ENCODE results near the gene ADAMTS2. TPM values are rescaled to one million over a fixed set of nuclear protein-coding genes. Genes with fewer than 3 reads are reported as not detected.

Gene ADAMTS2
- 61.1 TPM for total RNA-seq

DNA sequence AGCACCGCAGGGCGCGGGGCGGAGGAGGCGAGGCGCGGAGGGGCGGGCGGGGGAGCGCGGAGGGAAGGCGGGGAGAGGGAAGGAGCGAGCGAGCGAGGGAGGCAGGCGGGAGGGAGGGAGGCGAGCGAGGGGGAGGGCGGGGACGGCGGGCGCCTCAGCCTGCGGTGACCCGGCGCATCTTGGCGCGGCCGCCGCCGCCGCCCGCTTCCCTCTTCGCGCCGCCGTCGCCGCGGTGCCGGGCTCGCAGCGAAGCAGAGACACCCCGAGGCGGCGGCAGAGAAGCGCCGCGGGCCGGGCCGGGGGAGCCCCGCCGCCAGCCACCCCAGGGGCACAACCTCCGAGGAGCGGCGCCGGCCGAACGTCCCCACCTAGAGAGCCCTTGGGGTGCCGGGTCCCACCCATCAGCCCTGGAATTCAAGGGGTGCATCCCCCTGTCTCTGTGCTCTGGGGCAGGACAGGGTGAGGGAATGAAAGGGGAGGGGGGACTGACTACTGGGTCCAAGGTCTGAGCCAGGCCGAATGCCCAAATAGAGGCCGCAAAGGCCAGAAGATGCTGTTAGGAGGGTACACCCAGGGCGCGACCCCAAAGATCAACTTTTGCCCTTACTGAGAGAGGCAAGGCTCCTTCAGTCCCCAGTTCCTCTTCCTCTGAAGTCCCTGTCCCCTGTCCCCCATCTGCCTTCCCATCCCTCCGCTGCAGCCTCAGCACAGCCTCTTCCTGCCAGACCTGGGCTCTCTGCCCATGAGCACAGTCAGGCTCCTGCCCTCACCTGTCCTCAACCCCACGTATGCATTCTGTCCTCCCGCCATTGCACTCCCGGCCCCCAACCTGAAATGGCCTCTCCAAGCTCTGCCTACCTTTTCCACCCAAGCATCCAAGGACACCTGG, at the start of gene ADAMTS2:
Gene ADAMTS2, minus strand, starts transcription at position 29 of the 889 bp plus-strand sequence. CDS start 133 bp downstream, outside the sequence.
- peak; percentile 79 for DNase-seq

DNA sequence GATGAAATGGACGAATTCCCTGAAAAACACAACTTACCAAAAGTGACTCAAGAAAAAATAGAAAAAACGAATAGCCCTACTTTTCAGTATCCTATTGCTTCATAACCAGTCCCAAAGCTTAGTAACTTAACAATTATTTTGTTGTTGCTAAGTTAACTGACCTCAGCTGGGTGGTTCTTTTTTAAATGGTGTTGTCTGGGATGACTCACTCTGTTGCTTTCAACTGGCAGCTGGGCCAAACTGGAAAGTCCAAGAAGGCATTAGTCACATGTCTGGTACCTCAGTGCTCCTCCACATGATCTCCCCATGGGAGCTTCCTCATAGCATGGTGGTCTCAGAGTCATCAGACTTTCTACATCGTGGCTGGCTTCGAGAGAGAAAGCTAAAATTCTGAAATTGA, 47.8 kb upstream of the ADAMTS2 start:
- no peak for DNase-seq

DNA sequence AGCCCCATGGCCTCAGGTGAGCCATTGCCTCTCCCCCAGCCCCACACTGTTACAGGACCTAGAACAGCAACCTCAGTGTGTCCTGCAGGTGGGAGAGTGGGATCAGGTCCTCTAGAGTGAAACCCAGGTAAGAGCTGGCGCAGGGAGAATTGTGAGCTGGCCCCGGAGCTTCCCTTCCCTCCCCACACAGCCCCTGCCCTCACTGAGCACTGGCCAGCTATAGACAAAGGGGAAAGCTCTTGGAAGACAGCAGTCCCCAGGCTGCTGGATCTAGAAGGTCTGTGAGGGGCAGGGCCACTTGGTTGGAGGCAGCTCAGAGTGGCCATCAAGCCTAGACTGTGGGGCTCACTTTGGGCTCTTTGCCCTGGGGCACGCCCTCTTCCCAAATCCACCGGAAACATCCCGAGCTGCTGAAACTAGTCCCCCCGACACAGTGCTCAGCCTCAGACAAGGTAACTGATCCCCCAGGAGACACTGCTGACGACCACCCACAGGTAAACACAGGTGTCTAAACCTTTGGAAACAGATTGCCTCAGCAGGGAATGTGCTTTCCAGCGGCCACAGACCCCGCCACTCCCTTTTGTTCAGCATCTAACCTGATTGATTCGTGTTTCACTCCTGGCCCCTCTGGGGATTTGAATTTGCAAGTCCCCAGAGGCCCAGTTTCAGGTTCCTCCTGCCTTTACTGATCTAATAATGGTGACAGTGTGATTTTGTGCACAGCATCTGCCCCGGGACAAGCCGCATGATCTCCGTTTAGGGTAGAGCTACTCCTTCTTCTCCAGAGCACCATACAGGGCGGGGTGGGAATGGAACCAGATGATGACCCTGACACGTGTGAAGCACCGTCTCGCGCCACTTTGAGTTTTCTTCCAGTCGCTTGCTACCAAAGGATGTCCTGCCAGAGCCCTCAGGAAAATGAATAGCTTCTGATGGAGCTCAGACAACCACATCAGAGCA, 42.2 kb upstream of the ADAMTS2 start:
- no peak for DNase-seq

DNA sequence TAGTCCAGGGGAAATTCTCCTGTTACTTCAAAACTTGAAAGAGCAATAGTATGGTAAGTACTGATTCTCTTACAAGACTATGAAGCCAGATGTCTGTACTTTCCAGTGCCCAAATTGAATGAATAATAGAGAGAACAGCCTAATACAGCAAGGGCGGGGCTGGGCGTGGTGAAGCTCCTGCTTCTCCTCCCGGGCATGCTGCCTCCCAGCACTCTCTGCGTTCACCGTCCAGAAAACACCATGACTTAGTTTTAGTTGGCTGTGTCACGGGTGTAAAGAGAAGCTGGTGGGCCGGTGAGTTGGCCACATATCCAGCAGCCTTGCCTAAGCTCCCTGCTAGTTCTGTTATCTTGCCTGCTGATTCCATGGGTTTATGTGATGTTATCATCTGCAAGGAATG, 40.7 kb upstream of the ADAMTS2 start:
- DNase-seq: no peak

DNA sequence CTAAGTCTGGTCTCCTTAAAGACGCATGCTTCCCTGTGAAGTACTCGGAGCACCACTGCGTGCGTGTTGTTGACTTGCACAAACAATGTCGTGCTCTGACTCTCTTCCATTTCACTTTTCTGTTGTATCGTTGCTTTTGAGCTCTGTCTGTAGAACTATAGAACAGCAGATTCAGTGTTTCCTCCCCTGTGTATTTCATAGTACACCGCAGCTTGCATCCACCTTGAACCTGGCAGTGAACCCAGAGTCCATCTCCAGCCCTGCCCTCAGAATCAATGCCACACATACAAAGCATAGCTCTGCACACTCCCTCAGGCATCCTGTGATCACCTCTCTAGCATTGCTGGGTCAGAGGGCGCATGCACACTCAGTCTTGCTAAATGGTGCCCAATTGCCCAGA, 37.2 kb upstream of the ADAMTS2 start:
- DNase-seq: no peak

DNA sequence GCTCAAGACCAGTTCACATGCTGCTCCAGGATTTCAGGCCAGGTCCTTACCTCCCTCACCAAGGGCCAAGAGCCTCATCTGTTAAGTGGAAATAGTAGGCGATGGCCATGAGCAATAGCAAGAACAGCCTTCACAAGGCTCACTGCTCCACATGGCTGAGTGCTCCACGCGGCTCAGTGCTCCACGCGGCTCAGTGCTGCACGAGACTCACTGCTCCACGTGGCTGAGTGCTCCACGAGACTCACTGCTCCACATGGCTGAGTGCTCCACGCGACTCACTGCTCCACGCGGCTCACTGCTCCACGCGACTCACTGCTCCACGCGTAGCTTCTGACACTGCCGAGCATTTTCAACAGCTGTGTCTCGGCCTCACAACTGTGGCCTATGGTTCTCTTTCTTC, 36.4 kb upstream of the ADAMTS2 start:
- DNase-seq: no peak

DNA sequence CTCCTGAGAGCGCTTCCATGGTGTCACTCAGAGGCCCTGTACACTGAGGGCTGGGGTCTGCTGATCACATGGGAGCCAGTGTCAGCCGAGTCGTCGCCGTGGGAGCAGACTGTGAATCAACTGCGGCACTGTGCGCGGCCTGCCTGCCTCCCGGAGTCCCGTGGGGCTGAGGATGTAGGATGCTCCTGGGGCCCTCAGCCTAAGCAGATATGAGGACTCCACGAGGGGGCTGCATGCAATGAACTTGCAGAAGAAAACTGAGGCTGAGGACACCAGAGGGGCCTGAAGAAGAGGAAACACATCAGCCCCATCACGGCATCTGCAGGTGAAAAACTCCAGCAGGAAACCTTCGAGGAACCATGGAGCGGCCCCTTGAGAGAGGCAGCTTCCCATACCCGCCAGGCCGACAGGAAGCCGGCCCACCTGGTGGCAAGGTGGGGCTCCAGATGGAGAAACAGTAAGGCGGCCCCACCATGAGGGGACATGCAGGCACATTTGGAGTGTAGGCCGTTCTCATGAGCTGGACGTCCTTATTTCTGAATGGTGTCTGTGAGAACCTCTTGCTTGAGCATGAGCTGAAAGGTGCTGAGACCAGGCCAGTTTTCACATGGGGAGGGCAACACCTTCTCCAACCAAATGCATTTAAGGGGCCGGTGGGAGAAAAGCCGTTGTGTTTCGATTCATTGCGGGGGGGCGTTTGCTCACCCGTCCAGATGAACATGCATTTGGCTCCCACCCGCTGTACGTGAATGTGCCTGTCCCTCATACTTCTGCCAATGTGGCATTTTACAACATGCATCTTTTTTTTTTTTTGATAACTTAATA, 35.2 kb upstream of the ADAMTS2 start:
- DNase-seq: no peak

DNA sequence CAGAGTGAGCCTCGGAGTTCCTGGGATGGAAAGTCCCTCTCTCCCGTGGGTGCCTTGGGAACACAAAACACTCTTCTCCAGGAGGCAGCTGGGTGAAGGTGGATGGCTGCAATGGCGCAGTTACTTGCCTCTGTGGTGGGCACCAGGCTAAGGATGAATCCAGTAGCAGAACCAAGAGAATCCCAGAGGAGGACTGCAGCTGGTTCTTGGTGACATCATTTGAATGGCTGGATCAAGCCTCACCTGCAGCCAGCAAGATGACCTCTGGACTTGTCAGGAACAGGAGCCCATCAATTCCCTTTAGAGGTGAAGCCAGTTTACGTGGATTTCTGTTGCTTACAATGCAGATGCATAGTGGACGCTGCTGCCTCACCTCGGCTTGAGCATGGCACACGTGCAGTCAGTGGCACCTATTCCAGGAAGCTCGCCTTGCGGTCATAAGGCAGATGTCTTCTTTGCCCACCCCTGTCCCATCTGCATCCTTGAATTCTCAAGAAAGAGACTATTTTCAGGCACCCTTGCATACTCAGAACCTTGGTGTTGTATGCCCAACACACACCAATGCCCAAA, 34.1 kb upstream of the ADAMTS2 start:
- no peak for DNase-seq

DNA sequence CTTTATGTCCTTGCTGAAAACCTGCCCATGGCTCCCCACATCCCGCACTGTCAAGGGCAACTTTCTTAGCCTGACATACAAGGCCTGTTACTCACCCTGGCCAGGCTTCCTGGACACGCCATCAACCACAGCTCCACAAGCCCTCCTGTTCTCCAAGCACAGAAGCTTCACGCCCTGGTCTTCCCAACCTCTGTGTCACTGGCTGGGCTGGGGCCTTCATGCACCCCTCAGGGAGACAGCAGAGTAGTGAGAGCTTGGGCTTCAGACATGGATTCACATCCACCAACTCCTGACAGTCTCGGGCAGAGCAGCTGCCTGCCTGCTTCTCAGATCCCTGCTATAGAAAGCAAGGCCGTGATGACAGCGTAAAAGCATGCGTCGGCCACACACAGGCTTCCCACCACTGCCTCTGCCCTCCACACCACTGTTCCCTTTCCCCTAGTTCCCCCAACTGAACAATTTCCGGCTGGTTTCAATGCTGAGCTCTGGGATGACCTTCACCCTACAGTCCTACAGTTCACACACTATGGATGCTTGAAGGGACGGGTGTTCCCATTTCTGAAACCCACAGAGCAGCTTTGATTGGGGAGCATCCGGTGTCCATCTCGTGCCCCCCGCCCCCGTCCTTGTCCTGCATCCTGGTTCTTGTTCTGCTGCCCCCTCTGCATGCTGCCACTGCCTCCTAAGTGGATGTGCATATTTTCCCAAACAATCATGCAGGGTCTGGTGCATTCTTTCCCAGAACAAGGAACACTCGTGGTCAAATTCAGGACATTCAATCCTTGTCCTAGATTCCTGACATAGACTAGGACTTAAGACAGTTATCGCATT, 33.4 kb upstream of the ADAMTS2 start:
- DNase-seq: peak; percentile 70

DNA sequence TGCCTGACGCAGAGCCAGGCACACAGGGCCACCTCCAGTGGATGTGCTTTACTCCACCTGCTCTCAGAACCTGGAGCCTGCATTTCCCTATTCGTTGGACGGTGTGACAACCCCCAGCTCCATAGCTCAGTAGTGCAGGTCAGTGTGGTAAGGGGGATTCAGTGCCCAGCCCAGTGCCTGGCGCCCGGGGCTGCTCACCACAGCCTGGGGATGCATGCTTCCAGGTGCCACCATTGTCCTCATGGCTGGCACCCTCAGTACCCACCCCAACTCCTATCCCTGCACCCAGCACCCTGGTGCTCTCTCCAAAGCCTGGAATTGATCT, 32.8 kb upstream of the ADAMTS2 start:
- DNase-seq: no peak

DNA sequence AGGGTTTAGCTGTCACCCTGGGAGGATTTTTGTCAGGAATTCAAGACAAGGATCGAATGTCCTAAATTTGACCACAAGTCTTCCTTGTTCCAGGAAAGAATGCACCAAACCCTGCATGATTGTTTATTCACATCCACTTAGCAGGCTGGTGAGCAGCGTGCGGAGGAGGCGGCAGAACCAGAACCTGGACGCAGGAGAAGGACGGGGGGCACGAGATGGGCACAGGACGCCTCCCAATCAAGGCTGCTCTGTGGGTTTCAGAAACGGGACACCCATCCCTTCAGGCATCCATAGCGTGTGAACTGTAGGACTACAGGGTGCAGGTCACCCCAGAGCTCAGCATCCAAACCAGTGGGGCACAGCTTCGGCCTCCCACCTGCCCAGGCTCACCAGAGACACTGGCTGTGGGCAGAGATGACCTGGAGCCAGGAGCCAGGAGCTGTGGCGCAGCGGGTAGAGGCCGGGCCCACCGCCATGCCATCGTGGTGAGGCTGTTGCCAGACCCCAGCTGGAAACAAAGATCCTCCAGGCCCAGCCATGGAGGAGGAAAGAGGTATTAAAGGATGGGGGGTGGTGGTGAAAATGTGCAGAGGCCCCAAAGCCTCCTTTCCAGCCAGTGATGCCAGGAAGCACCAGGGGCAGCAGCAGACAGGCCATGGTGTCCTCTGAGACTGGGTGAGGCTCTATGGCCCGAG, 32.3 kb upstream of the ADAMTS2 start:
- no peak for DNase-seq

DNA sequence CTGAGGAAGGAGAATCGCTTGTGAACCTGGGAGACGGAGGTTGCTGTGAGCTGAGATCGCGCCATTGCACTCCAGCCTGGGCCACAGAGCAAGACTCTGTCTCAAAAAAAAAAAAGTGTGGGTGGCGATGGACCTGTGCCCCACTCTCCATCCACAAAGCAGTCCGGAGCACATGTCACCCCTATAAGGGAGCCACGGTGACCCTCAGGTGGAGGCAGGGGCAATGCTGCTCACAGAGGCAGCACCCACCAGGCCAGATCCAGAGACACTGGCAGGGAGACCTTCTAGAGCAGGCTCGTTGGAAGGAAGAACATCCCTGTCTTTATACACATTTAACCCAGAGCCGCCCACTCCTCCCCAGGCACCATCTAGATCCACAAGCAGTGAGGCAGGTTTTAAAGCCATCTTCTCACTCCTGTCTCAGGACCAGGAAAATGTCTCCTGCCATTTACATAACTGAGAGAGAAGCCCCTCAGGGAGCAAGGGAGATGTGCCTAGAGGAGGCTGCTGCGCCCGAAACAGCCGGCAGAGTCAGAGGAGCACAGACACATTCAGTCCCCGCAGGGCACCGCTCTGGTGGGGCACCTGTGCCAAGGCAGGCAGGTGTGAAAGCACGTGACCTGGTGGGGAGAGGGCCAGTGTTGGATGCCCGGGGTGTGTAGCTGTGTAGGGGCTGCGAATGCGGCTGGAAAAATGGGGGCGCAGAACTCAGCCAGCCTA, 31.6 kb upstream of the ADAMTS2 start:
- DNase-seq: no peak

DNA sequence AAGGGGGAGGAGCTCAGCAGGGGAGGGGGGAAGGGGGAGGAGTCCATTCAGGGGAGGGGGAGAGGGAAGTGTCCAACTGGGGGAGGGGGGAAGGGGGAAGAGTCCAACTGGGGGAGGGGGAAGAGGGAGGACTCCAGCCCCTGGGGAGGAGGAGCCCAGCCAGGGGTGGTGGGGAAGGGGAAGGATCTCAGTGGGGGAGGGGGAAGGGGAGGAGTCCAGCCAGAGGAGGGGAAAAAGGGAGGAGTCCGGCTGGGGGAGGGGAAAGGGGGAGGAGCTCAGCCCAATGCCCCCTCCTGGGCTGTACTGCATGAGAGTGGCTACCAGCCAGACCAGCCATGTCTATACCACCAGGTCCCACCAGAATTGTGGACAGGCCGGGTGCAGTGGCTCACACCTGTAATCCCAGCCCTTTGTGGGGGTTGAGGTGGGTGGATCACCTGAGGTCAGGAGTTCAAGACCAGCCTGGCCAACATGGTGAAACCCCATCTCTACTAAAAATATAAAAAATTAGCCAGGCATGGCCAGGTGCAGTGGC, 30.6 kb upstream of the ADAMTS2 start:
- no peak for DNase-seq

DNA sequence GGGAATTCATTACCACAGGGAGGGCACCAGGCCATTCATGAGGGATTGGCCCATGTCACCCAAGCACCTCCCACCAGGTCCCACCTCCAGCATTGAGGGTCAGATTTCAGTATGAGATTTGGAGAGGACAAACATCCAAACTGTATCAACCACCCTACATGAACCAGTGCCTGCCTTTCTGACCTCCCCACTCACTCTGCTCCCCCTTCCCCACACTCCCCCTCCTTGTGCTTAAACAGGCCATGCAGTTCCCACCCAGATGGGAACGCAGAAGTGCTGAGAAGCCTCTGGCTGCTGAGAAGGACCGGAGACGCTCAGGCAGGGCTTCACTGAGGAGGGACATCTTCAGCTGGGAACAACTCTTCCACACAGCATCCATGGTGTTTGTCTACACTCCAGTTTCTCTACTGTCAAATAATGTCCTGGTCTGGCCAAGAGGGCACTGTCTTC, 30.0 kb upstream of the ADAMTS2 start:
- DNase-seq: no peak

DNA sequence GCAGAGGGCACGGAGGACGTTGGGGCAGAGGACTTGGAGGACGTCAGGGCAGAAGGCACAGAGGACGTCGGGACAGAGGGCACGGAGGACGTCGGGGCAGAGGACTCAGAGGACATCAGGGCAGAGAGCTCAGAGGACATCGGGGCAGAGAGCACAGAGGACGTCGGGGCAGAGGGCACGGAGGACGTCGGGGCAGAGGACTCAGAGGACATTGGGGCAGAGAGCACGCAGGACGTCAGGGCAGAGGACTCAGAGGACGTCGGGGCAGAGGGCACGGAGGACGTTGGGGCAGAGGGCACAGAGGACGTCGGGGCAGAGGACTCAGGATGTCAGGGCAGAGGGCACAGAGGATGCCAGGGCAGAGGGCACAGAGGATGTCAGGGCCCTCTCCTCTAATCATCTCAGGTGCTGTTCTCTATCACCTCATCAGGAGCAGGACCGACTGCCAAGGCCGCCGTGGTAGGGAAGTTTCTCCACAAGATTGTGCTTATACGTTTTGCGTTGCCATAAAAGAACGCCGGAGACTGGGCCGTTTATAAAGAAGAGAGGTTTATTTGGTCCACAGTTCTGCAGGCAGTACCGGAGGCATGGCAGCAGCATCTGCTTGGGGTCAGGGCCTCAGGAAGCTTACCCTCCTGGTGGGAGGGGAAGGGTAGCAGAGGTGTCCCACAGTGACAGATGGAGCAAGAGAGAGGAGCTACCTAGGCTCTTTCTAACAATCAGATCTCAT, 29.4 kb upstream of the ADAMTS2 start:
- no peak for DNase-seq

DNA sequence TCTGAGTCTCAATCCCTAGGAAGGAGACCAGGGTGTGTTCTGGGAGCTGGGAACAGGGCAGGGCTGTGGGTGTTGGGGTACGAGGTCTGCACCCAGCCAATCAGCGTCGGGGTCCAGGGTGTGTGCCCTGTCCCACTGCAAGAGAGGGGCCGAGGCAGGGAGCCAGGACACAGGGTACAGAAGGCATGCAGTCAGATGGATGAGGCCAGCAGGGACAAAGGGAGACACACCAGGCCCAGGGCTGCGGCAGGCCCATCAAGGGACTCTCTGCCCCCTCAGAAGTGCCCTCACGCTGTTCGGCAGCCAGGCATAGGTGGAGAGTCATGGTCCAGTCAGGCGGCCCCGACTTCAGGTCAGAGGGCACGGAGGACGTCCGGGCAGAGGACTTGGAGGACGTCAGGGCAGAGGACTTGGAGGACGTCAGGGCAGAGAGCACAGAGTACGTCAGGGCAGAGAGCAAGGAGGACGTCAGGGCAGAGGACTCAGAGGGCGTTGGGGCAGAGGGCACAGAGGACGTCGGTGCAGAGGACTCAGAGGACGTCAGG, 28.8 kb upstream of the ADAMTS2 start:
- no peak for DNase-seq

DNA sequence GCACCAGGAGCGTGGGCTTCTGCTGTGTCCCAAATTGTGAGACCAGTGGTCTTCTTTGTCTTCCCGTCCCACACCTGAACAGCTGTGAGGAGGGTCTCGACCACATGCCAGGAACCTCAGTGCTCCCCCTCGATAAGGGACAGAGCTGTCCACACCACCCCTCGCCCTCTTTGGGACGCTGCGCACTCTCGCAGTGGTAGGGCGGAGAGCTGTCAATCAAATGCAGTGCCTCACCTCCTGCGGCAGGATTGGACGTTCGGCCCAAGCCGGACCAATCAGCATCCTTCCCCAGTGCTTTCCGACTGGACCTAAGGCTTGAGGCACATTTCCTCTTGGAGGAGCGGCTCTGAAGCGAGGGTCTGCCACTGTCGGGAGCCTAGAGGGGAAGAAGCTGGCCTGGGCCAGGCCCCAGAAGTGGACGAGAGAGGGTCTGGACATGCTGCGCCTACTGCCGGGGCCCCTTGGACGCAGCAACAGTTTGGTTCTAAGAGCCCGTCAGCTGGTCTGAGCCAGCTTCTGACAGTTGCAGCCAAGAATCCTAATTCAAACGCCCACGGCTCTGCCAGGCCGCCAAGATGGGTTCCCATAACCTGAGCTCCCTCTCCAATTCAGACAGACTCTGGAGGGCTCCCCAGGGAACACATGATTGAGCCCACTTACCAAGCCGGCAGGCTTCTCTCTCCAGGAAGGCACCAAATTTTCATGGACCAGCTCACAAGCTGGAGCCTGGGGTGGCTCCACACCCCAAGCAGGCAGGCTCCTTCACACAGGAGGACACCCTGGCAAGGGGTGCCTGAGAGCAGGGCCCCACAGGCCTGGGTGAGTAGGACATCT, 28.1 kb upstream of the ADAMTS2 start:
- peak; percentile 45 for DNase-seq

Data from tongue (tissue), 2 donors.